ENCODE measurements around the gene ARHGAP42. TPM values are rescaled to one million over a fixed set of nuclear protein-coding genes. Genes with fewer than 3 reads are reported as not detected.
A peak's percentile ranks its signal among the peaks of the same experiment; 100 is the strongest.

The ARHGAP42 gene
- total and polyA plus RNA-seq, 12 donors, result 2.5 to 25.0 (median 11.5) TPM

DNA sequence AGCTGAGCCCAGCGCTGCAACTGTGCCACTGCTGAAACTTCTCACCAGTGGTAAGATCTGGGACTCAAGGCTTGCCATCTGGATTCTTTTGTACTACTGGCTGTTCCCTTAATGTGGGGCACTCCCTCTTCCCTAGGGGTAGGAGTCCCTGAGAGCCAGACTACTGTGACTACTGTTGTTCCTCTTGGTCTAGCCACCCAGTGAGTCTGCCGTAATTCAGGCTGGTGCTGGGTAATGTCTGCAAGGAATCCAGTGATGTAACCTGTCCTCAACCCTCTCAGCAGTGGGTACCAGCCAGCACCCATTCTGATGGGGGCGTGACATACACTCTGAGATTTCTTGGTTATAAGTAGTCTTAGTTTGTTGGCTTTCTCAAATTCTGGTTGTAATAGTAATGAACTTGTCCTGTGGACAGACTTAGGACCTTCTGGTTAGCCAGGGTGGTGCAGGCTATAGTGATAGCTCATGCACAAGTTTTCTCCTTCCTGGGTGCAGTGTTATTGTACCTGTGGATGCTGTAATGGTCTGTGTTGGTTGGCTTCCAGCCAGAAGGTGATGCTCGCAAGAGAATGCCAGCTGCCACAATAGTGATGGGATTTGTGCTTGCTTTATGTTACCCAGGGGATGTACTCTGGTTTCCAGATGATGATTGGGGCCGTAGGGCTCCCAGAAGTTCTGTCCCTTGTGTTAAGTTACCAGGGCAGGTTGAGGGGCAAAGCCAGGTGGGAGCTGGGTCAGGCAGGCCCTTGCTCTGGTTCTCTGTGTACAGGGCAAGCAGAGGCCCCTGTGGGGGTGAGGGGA is 65.5 kb downstream of the ARHGAP42 start:
- Histone ChIP-seq H3K4me1 (replicated peaks in 1 of 2) (peaks cover 0 to 10% of the 10 kb centered on the region in 2 donors), H3K27ac (no peak overlapping the region), H3K9me3 (replicated peaks in 1 of 3) (no peaks in the 10 kb centered on the region), H3K4me3 (no peak overlapping the region), H3K27me3 (no peaks in the 10 kb centered on the region), H3K36me3 (replicated peaks in 1 of 2) (no peaks in the 10 kb centered on the region)
- WGBS, 4 donors, result 90 to 93% (median 91%) methylated on average over 3 to 5 of the region's 5 CpGs
- no peak for DNase-seq
- intact Hi-C loops (cut with DNase I), result no loop called here
- TF ChIP-seq, protein P1, sequence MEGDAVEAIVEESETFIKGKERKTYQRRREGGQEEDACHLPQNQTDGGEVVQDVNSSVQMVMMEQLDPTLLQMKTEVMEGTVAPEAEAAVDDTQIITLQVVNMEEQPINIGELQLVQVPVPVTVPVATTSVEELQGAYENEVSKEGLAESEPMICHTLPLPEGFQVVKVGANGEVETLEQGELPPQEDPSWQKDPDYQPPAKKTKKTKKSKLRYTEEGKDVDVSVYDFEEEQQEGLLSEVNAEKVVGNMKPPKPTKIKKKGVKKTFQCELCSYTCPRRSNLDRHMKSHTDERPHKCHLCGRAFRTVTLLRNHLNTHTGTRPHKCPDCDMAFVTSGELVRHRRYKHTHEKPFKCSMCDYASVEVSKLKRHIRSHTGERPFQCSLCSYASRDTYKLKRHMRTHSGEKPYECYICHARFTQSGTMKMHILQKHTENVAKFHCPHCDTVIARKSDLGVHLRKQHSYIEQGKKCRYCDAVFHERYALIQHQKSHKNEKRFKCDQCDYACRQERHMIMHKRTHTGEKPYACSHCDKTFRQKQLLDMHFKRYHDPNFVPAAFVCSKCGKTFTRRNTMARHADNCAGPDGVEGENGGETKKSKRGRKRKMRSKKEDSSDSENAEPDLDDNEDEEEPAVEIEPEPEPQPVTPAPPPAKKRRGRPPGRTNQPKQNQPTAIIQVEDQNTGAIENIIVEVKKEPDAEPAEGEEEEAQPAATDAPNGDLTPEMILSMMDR (IDR thresholded peaks at IDR 0.05), result no peak
- TF ChIP-seq POLR2A (IDR thresholded peaks at IDR 0.05), result no peak

DNA sequence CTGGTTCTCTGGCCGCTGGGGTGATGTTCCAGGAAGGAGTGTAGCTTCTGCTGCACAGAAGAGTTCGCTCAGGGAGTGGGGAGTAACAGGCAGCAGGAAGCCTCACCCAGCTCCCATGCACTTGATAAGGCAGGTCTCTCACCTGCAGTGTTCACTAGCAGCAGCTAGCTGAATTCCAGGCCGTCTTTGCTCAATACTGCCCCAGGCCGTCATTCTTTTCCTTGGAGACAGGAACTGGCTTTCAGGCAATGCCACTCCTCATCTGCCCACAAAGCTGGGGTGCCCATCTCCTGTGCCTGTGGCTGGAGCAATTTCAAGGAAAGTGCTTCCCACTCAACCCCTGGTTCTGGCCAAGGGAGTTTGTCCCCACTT is 66.1 kb downstream of the ARHGAP42 start:
- intact Hi-C loops (cut with DNase I), result no loop called here
- H3K27me3 ChIP-seq, result no peaks in the 10 kb centered on the region
- H3K27ac ChIP-seq, result no peak overlapping the region
- H3K36me3 ChIP-seq (replicated peaks in 1 of 2), result no peaks in the 10 kb centered on the region
- H3K9me3 ChIP-seq (replicated peaks in 1 of 3), result no peaks in the 10 kb centered on the region
- H3K4me1 ChIP-seq (replicated peaks in 1 of 2), result peaks cover 0 to 10% of the 10 kb centered on the region in 2 donors
- TF ChIP-seq POLR2A (IDR thresholded peaks at IDR 0.05), result no peak
- TF ChIP-seq, protein P1 (IDR thresholded peaks at IDR 0.05), result no peak
- no peak overlapping the region for H3K4me3 ChIP-seq
- DNase-seq, result no peak
- 71 to 79% (median 74%) methylated on average over 4 of the region's 4 CpGs; no CpG with 5 or more reads in 1 of the 4 donors for WGBS, 4 donors

DNA sequence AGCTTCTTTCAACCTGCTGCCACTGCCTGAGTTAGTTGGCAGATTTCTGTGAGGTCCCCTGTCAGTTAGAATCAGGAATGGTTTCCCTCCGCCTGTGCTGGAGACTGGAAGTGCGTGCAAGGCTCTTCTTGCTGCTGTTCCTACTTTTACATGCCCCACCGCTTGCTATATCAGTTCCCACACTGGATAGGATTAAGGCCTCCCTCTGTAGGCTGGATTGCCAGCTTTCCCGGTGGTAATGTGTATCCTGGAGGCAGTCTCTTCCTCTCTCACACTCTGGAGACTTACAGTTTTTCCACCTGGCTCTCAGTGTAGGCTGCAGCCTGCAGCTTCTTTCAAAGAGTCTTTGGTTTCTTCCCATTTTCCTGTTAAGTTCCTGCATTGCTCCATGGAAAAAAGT is 66.5 kb downstream of the ARHGAP42 start:
- Histone ChIP-seq H3K27ac (no peak overlapping the region), H3K4me1 (replicated peaks in 1 of 2) (peaks cover 0 to 10% of the 10 kb centered on the region in 2 donors), H3K4me3 (no peak overlapping the region), H3K27me3 (no peaks in the 10 kb centered on the region), H3K36me3 (replicated peaks in 1 of 2) (no peaks in the 10 kb centered on the region), H3K9me3 (replicated peaks in 1 of 3) (no peaks in the 10 kb centered on the region)
- DNase-seq, result no peak
- intact Hi-C loops (cut with DNase I), result no loop called here
- TF ChIP-seq, protein P1 (IDR thresholded peaks at IDR 0.05), result no peak
- TF ChIP-seq POLR2A (IDR thresholded peaks at IDR 0.05), result no peak
- WGBS, 4 donors, result 71 to 78% (median 76%) methylated on average over 4 of the region's 4 CpGs

DNA sequence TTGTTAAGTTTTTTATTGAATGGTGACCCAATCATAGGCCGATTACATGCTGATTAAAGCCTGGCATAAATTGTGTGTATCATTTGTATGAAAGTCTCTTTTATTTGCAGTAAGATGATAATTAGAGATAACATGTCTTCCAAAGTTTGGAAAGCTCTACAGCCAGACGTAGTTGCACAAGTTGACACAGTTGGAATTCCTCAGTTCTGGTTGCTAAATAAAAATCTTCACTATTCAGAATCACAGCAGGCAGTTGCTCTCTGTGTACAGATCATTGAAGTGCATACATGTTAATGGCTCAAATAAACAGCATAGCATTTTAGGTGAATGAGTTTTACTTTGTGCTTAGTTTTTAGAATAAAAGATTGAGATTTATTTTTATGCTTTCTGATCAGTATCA is 69.5 kb downstream of the ARHGAP42 start:
- H3K36me3 ChIP-seq (replicated peaks in 1 of 2), result no peaks in the 10 kb centered on the region
- TF ChIP-seq, protein P1 (IDR thresholded peaks at IDR 0.05), result no peak
- no peaks in the 10 kb centered on the region for H3K27me3 ChIP-seq
- intact Hi-C loops (cut with DNase I), result no loop called here
- no peak overlapping the region for H3K27ac ChIP-seq
- H3K9me3 ChIP-seq (replicated peaks in 1 of 3), result no peaks in the 10 kb centered on the region
- WGBS, 4 donors, result 38 to 59% (median 46%) methylated on average over 2 of the region's 2 CpGs
- no peak overlapping the region for H3K4me3 ChIP-seq
- peak in 1 of 7 donors; percentile 4 for DNase-seq
- H3K4me1 ChIP-seq (replicated peaks in 1 of 2), result peaks cover 0 to 14% of the 10 kb centered on the region in 2 donors

Measured in adrenal gland (tissue), 12 donors.